Measurements from ENCODE around the gene STRA6.

STRA6 gene

DNA sequence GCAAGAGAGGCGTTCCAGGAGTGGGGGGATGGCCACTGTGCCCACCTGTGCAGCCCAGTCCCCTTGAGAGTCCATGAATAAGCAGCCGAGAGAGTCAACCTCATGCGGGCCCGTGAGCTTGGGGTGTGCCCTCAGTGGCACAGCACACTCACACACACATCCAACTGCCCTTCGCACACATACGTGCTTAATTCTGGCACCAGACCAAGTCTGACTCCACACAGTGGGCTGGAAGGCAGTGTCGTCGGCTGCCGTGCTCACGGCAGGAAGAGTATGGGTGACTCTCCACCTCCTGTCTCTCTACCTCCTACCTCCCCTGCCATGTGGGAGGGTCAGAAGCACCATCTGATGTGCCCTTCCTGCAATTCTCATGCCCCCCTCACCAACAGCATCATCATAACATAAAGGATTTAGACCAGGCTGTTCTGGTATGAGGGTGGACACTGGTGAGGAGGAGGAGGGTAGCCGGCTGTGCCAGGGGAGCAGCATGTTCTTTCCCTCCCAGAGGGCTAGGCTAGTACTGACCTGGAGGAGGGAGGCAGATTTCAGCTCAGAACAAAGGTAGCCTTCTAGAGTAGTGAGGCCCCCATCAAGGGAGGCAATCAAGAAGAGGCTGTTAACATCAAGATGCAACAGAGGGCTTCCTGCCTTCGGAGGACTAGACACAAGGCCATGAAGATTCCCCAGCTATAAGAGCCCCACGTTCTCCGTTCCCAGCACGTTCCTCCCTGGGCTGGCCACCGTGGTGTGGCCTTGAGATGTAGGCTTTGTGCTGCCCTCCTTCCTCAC lies 5.3 kb upstream of the STRA6 start:
- DNase-seq, result no peak

DNA sequence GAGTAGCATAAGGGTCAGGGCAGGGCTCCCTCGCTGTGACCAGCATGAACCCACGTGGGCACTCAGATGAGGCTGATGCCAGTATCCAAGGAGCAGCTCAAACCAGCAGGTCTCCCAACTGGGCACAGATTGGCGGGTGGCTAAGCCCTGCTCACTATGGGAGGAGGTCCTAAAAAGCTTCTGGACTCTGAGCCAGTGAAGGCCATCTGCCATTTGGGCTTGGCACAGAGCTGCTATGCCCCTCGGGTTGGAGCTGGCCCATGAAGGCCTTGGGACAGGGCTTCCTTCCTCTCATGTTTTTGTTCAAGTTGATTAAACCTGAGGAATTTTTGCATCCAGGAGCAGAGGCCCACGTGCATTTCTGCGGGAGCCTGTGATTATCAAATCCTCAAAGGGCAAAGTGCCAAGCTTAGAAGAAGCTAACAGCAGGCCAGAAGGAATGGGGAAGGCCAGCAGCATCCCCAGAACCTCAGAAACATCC lies 4.3 kb upstream of the STRA6 start:
- DNase-seq, result no peak

DNA sequence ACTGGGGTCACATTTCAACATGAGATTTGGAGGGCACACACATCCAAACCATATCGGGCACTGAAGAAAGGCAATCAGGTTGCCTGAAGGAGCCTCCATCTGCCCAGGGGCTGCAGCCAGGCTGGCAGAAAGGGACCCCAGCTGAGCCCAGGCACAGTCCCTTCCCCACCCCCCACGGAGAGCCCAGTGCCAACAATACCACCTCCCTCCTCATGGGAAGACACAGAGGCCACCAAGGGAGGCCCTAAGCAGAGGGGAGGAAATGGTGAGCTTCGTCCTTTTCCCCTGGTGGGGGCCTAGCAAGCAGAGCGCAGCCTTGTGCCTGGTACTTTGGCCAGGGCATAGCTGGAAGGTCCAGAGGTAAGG lies 3.0 kb upstream of the STRA6 start:
- DNase-seq, result no peak

DNA sequence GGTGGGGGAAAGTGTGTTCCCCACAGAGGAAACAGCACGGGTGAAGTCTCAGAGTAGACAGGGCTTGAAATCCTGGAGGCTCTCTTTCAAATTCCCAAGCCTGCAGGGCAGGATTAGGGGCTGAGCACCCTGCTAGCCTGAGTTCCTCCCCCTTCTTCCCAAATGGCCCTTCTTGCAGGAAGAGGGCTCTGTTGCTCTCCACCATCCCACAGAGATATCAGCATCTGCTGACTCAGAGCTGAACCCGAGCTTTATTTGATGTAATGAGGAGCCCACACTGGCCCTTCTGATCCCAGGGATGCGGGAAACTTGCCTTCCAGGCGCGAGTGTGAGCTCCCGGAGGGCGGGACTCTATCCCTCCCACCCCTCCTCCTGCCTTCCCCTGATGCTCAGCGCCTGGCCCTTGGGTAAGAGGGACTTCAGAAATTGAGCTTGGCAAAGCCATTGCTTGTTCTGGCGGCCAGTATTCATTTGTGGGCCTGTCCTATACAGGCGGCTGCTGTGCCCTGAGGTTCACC lies 1.4 kb upstream of the STRA6 start:
- DNase-seq, result no peak

DNA sequence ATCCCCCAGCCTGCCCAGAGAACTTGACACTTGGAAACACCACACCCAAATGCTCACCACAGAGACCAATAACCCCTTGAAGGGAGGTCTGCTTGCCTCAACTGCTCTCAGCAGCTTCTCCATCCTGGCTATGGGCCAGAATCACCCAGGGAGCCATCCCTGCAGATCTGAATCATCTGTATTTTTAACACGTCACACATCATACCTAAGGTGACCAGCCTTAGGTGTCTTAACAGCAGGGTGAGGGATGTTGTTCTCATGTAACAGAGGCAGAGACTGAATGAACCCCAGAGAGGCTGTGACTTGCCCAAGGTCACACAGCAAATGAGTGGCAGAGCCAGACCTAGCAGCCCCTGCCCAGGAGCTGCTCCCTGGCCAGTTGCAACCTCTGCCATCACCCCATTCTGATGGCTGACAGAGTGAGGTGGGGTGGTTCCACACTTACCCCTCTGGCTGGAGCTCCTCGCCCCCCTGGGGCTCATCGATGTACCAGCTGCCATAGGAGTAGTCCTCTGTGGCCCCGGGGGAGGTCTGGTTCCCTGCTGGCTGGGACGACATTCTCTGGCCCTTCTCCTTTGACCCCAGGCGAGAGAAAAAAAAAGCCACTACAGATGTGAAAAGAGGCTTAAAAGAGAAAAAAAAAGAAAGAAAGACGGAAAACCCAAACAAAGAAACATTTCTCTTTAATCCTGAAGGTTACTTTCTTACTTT lies 722 bp downstream of the STRA6 start:
- no peak for DNase-seq

DNA sequence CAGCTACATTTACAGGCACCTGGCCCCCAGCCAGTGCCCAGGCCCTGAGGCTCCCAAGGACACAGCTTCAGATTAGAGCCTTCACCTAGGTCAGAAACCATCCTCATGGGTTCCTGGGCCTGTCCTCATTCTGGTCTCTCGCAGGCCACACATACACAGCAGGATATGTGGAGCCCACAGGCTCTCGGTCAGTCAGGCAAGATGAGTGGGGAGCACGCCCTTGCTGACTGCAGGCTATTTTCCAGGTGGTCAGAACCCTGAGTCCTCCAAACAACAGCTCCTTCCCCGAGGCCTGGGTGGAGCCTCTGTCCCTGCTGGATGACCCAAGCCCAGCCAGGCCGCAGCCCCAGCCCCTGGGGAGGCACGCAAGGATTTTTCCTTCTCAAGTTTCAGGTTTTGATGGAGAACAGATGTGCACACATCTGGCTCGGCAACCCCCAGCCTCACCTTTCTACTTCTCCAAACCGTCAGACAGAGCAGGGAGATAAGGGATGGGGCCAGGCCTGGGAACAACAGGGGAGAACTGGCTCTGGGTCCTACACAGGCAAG lies 1.6 kb downstream of the STRA6 start:
- DNase-seq, result no peak

DNA sequence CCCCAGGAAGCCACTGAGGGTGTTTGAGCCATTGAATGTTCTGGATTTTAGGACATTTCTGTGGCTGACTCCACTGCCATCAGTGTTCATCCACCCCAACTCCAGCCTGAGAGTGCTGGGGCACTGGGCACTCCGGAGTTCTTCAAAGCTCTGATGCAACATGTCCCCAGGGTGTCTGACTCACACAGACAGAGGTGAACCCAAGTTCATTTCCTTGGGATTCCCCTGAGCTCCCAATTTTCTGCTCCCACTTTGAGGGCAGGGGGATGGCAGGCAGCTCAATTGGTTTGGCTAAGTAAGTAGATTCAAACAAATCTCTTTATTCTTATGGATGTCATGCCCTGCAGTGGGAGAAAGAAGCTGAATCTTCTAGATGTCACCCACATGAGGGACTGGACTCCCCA lies 2.2 kb downstream of the STRA6 start:
- no peak for DNase-seq

DNA sequence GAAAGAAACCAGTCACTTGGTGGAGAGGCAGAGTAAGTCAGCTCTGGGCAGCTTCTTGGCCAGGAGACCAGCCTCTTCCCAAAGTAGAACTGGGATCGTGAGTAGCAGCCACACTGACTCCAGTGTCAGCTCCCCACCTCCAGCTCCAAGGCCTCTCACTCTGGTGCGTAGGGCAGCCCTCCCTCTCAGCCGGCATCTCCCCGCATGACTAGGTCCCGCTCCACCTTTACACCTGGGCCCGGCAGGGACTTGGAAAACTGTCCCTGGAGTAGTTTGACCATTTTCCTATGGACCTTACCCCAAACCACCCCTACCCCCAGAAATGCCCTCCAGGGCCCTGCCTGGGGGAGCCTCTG lies 3.3 kb downstream of the STRA6 start:
- DNase-seq, result no peak

DNA sequence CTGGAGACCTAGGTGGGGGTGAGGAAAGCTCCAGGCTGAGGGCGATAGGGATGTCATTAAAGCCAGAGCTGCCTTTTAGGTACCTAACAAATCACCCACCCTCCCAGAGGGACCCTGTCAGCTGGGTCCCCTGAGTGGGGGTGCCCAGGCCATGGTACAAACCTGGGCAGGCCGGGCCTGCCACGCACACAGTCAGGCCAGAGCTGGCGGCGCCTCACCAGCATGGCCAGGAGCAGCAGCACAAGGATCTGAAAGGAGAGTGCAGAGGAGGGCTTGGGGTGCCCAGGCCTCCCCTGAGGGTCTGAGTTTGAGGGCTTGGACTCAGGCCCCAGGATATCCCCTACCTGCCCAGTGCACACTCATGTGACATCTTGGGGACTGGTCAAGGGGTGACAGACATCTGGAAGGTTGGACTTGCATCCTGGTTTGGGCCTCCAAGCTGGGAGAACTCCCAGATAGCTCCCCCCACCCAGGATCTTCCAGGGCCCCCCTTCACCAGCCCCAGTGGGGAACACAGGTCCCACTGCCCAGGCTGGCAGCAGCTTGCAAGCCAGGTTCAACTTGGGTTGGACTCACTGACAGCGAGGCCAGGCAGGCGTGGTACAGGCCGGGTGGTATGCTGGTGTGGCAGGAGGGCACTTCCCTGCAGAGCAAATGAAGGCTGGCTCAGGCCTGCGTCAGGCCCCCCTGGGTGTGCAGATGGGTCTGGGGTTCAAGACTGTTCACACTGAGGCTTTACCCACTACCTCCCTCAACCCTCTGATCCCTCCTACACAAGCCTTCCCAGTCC lies 5.2 kb downstream of the STRA6 start:
- no peak for DNase-seq

DNA sequence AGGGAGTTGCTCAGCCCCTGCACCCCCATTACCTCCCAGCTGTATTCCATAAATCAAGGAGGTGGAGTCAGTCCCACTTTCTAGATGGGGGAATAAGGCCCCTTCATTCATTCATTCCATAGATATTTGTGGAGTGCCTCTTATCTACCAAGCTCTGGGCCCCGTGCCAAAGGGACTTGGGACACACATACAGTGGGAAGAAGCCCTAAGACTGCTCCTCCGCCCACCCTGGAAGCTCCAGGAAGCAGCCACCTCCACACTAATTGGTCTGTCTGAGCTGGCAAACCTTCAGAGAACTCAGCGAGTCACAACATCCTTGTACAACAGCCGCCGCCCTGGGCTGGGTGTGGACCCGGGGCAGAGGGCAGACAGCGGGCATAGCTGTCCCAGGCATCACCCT lies 6.4 kb downstream of the STRA6 start:
- DNase-seq, result no peak

DNA sequence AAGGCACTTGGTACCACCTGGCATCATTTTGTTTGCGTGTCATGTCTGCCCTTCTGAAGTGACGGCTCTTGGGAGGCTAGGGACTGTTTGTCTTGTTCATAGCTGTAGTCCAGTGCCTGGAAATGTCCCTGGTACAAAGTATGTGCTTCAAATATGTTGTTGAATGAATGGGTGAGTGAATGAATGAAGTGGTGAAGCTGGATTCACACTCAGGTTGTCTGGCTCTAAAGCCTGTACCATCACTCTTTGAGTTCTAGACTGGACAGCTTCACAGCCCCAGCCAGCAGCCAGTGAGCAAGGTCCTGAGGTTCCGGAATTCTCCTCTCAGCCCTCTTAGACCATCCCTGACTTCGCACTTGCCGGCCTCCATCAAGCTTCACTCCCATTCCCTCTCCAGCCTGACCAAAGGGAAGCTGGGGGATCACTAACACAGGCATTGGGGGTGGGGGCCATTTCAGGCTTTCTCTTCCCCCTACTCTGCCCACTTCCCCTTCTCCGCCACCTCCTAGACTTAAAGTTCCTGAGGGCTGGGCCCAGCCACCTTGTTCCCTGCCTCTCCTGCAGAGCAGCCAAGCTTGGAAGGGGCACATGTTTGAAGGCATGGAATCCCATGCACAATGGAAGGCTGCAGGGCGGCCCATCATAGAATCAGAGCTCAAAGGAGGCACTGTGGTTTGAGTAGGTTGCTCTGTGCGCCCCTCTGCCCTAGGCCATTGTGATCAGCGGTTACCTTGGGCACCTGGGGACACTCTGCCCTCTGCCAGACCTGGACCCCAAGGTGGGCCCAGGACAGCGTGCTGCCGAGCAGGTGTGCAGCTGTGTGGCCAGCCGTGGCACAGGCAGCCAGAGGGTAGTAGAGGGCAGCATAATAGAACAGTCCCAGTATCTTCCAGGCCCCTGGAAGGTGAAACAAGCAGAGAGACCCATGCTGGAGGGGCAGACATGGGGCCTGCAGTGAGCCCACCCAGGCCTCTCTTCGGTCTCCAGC lies 7.7 kb downstream of the STRA6 start:
- DNase-seq, result no peak

DNA sequence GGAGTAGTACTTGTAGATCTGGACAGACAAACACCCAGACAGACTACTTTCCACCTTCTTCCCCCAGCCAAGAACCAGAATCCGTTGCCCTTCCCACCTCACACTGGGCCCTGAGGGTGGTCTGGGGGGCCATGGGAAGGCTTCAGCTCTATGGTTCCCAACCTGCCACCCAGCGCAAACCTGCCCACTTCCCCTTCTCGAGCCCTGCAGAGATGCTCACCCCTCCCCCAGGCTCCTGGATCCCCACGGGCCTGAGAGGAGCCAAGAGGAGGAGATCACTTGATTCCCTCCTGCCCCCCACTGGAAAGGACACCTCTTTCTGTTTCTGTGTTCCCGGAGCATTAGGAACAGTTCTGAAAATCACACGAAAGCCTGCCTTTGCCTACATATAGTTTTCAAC lies 8.7 kb downstream of the STRA6 start:
- no peak for DNase-seq

DNA sequence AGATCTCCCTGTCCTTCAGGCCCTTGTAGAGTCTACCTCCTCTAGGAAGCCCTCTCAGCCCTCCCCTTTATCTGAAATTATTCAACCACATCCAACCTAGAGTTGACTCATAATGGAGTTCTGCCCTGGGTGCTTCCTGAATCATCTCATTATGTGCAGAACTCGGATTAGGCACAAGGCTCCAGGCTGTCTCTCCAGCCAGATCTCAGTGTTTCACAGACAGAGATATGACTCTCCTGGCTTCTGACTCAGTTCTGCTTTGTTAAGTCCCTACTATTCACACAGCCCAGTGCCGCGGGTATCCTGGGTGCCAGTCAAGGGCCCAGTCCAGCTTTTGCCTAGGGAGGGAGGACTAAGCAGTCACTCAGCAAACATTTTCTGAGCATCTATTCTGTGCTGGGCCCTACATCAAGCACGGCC lies 9.3 kb downstream of the STRA6 start:
- DNase-seq, result no peak

DNA sequence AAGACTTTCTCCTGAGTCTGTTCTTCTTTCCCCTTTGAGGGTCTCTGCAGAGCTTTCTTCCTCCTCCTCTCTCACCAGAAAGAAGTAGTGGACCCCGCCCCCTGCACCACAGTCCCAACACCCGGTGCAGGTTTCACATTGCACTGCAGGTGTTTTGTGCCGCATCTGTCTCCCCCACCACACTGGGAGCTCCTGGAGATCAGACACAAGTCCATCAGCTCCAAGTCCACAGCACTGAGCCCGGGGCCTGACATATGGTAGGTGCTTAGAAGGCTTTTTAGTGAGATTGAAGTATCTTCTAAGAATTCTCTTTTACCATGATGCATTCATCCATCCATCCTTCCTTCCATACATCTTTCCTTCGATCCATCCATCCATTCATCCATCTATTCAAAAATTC lies 9.8 kb downstream of the STRA6 start:
- DNase-seq, result no peak

DNA sequence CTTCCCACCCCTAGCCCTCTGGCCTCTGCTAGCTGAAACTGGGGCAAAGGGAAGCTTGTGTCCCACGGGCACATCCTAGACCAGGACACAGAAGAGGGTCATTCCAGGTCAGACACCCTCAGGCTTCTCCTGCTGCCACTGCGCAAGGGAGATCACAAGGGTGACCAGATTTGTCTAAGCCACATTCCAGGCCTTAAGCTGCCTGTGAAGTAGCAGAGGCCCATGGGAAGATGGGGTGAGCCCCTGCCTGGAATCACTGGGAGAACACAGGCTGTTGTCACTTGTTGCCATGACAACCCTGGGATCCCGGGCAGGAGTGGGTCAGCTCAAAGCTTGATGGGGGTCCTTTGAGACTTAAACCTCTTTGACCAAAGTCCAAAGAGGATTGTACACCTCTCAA lies 10.8 kb downstream of the STRA6 start:
- DNase-seq, result no peak

DNA sequence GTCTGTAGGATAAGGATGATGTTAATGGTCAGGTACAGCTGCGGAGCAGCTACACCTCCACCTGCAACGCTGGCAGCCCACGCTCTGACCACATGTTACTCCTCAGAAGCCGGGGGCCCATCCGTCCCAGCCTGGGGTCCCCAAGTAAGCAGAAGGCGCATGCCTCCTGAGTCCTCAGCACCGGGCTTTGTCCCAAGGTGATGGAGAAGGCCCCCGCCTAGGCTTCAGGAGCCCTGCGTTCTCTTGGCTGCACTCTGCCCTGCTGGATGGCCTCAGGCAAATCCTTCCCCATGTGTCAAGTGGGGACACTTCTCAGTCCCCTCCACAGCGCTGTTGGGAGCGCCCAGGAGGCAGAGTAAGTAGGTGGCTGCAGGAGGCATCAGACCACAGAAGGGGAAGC lies 14.4 kb downstream of the STRA6 start:
- no peak for DNase-seq

DNA sequence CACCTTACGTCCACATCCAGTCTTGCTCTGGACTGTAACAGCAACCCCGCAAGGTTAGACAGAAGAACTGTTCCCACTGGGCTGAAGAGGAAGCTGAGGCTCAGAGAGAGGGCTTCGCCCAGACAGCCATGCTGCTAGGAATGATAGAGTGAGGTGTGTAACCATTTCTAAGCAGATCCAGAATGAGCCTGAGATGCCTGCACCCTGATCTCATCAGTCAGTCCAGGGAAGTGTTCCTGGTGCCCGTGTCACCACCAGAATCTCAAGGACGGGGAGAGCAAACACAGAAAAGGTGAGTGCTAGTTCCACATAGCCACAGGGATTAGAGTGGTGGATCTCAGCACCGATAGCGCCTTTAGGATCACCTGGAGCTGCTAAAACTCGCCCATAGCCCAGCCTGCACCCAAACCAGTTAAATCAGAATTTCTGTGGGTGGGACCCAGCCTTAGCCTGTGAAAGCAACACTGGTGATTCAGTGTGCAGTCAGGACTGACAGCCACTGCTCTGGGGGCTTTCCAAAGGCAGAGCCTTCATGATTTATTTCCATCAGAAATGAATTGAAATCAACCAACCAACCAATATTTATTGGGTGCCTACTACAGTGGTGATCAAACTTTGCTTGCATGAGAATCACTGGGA lies 16.8 kb downstream of the STRA6 start:
- no peak for DNase-seq

DNA sequence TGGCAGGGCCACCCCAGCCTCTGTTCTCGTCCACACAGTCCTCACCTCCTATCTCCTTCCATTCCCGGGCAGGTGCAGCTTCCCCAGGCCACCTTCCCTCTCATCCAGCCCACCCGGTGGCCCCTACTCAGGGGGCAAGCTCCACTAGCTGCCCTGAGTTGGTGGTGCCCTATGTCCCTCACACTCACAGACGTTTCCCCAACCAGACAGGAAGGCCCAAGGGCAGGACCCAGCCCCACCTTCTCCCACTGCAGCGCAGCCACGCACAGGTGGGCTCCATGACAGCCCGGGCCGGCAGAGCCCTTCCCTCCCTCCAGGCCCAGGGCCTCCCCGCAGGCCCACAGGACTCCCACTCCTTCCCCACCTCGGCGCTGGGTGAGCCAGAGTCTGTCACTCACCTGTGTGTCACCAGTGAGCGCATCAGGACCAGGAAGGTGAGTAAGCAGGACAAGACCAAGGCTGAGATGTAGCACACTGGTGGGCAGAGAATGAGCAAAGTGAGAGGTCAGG lies 17.9 kb downstream of the STRA6 start:
- DNase-seq, result no peak

DNA sequence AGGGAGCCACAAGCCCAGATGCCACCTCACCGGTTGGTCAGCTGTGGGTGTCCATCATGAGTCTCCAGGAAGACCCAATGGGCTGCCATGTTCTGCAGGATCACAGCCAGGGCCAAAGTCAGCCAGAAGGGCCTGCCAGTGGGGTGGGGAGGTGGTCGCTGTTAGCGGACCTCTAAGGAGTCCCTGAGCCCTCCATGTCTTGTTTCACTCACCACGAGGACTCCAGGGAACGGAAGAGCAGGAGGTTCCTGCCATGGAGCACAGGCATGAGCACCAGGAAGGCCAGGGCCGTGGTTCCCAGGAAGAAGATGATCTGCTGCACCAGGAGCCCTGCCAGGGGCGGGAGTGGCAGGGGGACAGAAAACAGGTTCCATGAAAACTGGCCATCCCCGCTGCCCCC lies 20.5 kb downstream of the STRA6 start:
- DNase-seq, result no peak

DNA sequence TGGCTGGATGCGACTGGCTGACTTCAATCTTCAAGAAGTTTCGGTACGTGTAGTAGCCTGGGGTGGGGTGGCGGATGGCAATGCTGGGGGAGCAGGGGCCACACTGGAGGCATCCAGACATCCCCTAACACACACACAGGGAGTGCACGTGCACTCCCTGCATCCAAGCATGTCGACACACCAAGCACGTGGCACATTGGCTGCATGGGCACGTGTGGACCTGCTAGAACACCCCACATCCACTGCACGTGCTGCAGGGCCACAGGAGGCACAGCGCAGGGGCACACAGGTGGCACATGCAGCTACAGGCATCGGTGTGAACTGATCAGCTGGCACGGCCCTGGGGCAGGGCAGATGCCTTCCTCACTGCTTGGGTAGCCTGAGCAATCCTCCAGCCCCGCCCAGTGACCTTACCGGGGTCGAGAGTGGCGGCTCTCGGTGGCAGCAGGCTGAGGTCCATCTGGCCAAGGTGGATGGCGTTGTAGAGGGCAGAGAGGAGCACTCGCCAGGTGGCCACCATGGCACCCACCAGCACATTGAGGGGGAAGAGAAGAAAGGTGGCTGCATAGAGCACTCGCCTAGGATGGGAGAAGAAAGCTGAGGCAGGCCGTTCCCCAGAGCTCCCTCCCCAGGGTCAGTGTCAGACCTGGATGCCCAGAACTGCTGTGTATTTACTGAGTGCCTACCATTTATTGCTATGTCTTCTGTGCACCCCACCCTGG lies 21.5 kb downstream of the STRA6 start:
- DNase-seq, result no peak

Measured in CD4-positive, alpha-beta T cell treated with Interleukin-6 for 4 hours (primary cell).